Peyer's patch (tissue), 4 donors: Measurements from ENCODE around the gene COL27A1. TPM values are rescaled to one million over a fixed set of nuclear protein-coding genes. Genes with fewer than 3 reads are reported as not detected.

ENCODE experiments used
- DNase-seq, 3 donors: peaks; one replicate each; pipeline ENCODE4 v3.0.0-alpha.2; 2017 to 2019
- H3K27ac ChIP-seq, 4 donors: fragments of 200-600 bp; sonication (generic); one replicate each; pipeline ENCODE4 v1.5.1; 2016 to 2019
- H3K27me3 ChIP-seq, 2 donors: fragments of 200-600 bp; sonication (generic); one replicate each; pipeline ENCODE4 v1.5.1; 2019
- H3K36me3 ChIP-seq, 3 donors: fragments of 200-600 bp; sonication (generic); one replicate each; pipeline ENCODE4 v1.5.1; 2016 to 2019
- H3K4me1 ChIP-seq, 4 donors: fragments of 200-600 bp; sonication (generic); one replicate each; pipeline ENCODE4 v1.5.1; 2016 to 2019
- H3K4me3 ChIP-seq, 4 donors: fragments of 200-600 bp; sonication (generic); 1 replicate in 3 of 4; 2 replicates in 1 of 4; pipeline ENCODE4 v1.5.1; 2016 to 2019; ENCODE audit warnings: mild to moderate bottlenecking in 1 of 4
- H3K9me3 ChIP-seq, 4 donors: fragments of 200-600 bp; sonication (generic); one replicate each; pipeline ENCODE4 v1.5.1; 2016 to 2019; ENCODE audit warnings: mild to moderate bottlenecking in 1 of 4
- CTCF ChIP-seq, 6 experiments: fragments of 450-650 bp in 4 of 6; fragments of 200-600 bp in 2 of 6; sonication (generic) in 1 of 6; IDR thresholded peaks; one replicate each; pipeline ENCODE4 v1.5.1; 2017 to 2019; ENCODE audit warnings: antibody characterized with exemption in 6 of 6, mild to moderate bottlenecking in 3 of 6, moderate library complexity in 1 of 6
- POLR2A ChIP-seq, 2 donors: fragments of 450-650 bp; IDR thresholded peaks; one replicate each; pipeline ENCODE4 v1.5.1; 2017; ENCODE audit warnings: antibody characterized with exemption in 2 of 2, mild to moderate bottlenecking in 2 of 2, moderate library complexity in 2 of 2
- total RNA-seq, 4 donors: library from RNA; depleted of rRNA; stranded (reverse); fragments of >200 nt; gene quantifications; one replicate each; pipeline ENCODE4 v1.1.0, GENCODE V29; 2016

Gene COL27A1
- total RNA-seq, 4 donors from 2014 or later = 5.8 to 23.1 (median 7.2) TPM

GRCh38 chr9:114243240-114243639 is 87.9 kb downstream of the COL27A1 start:
- H3K4me3 ChIP-seq = no peak overlapping the region
- no peak for DNase-seq
- H3K36me3 ChIP-seq = no peaks in the 10 kb centered on the region
- TF ChIP-seq POLR2A (IDR thresholded peaks at IDR 0.05) = no peak
- TF ChIP-seq CTCF (IDR thresholded peaks at IDR 0.05) = no peak
- no peaks in the 10 kb centered on the region for H3K27me3 ChIP-seq
- no peak overlapping the region for H3K27ac ChIP-seq
- H3K9me3 ChIP-seq = no peaks in the 10 kb centered on the region
- no peaks in the 10 kb centered on the region for H3K4me1 ChIP-seq

GRCh38 chr9:114244570-114244969 is 89.2 kb downstream of the COL27A1 start:
- no peak for DNase-seq
- Histone ChIP-seq H3K9me3 (no peaks in the 10 kb centered on the region), H3K27me3 (no peaks in the 10 kb centered on the region), H3K27ac (no peak overlapping the region), H3K4me3 (no peak overlapping the region), H3K36me3 (no peaks in the 10 kb centered on the region), H3K4me1 (no peaks in the 10 kb centered on the region)
- TF ChIP-seq POLR2A (IDR thresholded peaks at IDR 0.05) (no peak), CTCF (IDR thresholded peaks at IDR 0.05) (no peak)

GRCh38 chr9:114246558-114246957 is 91.2 kb downstream of the COL27A1 start:
- H3K36me3 ChIP-seq = no peaks in the 10 kb centered on the region
- H3K4me1 ChIP-seq = no peaks in the 10 kb centered on the region
- H3K27me3 ChIP-seq = no peaks in the 10 kb centered on the region
- DNase-seq = no peak
- TF ChIP-seq POLR2A (IDR thresholded peaks at IDR 0.05) = no peak
- TF ChIP-seq CTCF (IDR thresholded peaks at IDR 0.05) = no peak
- no peak overlapping the region for H3K27ac ChIP-seq
- H3K9me3 ChIP-seq = no peaks in the 10 kb centered on the region
- no peak overlapping the region for H3K4me3 ChIP-seq

GRCh38 chr9:114247077-114247476 is 91.7 kb downstream of the COL27A1 start:
- no peak for DNase-seq
- H3K27ac ChIP-seq = no peak overlapping the region
- H3K4me3 ChIP-seq = no peak overlapping the region
- TF ChIP-seq CTCF (IDR thresholded peaks at IDR 0.05) = no peak
- no peak for TF ChIP-seq POLR2A (IDR thresholded peaks at IDR 0.05)
- H3K36me3 ChIP-seq = no peaks in the 10 kb centered on the region
- H3K4me1 ChIP-seq = no peaks in the 10 kb centered on the region
- no peaks in the 10 kb centered on the region for H3K9me3 ChIP-seq
- no peaks in the 10 kb centered on the region for H3K27me3 ChIP-seq

GRCh38 chr9:114247491-114247890 is 92.2 kb downstream of the COL27A1 start:
- H3K36me3 ChIP-seq = no peaks in the 10 kb centered on the region

More at GRCh38 chr9:114247491-114247890, 92.2 kb downstream of the COL27A1 start:
- Histone ChIP-seq H3K4me1 (no peaks in the 10 kb centered on the region), H3K27me3 (no peaks in the 10 kb centered on the region), H3K27ac (no peak overlapping the region), H3K9me3 (no peaks in the 10 kb centered on the region), H3K4me3 (no peak overlapping the region)
- DNase-seq = no peak
- TF ChIP-seq POLR2A (IDR thresholded peaks at IDR 0.05) (no peak), CTCF (IDR thresholded peaks at IDR 0.05) (no peak)
